NCI-H2029 treated with DMSO at 0.1 percent for 48 hours (cell line): Measurements from ENCODE around the gene OLFML2B.

ENCODE experiments used
- DNase-seq: peaks from one replicate; lab custom pipeline; 2025; lab: John Stamatoyannopoulos, UW

The OLFML2B gene

GRCh38 chr1:162006081-162006480 is 17.6 kb downstream of the OLFML2B start:
- no peak for DNase-seq

GRCh38 chr1:162004441-162004950 is 19.2 kb downstream of the OLFML2B start:
- DNase-seq = no peak

DNA sequence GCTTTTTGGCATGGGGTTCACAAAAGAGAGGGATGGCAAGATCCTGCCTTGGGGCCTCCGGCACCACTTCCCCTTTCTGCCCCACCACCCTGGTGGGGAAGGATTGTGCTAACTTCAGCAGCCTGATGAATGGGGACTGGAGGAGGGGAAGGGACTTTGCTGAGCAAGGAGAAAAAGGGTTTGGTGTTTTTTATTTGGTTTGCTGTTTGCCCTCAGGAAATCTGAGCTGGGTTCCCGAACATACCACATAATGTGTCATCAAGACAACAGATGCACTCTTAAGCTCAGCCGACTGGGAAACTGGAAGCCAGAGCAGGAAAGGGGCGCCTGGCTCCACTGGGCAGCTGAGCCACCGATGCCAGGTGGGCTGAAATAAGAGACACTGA is 19.8 kb downstream of the OLFML2B start:
- peak; percentile 16 for DNase-seq

DNA sequence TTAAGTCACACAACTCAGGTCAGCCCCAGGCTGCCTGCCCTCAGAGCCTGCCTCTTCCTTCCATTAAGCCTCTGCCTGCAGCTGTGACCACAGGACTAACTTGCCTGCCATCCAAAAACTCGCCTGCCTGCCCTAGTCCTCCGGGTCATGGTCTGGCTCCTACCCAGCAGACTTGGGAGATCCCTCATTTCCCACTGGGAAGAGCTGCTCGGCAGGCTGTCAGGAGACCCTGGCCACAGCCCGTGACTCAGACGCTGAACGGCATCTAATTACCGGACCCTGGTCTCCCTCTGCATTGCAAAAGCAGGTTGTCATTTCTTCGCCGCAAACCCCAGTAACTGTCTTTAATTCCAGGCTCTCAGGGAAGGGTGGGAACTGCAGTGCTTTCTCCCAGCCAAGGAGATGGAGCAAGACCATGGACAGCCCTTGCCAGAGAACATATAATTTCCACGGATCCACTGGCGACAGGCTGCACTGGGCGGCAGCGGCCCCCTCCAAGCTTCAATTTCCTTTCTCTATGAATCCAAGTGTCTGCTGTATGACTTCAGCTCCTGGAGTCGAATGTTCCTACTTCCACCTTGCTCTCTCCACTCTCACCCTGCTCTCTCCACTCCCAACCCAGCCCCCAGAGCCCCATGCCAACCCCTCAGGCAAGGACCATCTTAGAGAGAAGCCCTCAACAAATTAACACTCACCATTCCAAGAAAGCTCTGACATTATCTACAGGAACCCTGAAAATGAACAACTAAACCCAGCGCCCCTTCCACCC is 20.4 kb downstream of the OLFML2B start:
- DNase-seq = no peak

- no peak for DNase-seq
Observed at GRCh38 chr1:162000053-162000420, 23.6 kb downstream of the OLFML2B start.

DNA sequence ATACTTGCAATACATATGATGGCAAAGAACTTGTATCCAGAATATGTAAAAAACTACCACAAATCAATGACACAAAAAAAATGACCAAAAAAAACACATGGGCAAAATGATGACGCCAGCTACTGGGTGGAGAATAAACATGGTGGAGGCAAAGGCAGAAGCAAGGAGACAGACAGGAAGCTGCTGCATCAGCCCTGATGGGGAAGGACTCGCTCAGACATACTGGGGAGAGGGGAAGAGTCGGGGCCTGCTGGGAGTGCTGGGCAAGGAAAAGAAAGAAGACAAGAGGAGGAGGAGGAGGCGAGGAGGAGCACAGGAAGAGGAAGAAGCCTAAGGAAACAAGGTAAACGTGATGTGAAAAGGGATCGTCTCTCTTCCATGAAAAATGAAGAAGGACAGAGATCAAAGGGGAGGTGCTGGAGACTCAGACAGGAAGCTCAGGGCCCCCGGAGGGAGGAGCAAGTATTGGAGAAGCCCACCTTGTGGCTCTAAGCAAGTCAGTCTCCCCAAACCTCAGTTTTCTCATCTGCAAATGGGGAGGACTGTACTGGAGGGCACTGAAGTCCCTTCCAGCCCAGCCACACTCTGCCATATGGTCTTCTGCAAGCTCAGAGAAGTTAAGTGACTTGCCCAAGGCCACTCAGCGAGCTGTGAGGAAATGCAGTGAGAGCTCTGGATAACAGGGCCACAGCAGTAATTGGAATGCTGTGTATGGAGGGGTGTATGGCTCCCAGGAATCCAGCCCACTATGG is 24.2 kb downstream of the OLFML2B start:
- DNase-seq = no peak

GRCh38 chr1:161998811-161999210 is 24.9 kb downstream of the OLFML2B start:
- no peak for DNase-seq

GRCh38 chr1:161997152-161997551 is 26.5 kb downstream of the OLFML2B start:
- DNase-seq = no peak

GRCh38 chr1:161994175-161994668 is 29.4 kb downstream of the OLFML2B start:
- DNase-seq = no peak

DNA sequence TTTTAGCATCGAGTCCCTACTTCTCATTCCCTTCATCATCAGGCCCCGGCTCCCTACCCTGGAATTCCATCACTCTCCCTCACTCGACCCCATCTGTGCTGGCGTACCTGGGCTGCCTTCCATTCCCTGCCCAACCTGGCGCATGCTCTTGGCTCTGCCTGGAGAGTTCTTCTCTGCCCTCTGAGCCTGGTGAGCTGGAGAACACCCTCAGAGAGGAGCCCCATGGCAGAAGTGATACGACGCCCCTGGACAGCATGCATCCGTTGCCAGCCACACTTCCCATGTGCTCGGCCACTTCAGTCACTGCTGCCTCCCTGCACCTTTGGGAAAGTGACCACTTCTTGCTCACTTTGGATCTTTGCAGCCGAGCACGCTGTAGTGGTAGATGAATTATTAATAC is 30.1 kb downstream of the OLFML2B start:
- no peak for DNase-seq

DNA sequence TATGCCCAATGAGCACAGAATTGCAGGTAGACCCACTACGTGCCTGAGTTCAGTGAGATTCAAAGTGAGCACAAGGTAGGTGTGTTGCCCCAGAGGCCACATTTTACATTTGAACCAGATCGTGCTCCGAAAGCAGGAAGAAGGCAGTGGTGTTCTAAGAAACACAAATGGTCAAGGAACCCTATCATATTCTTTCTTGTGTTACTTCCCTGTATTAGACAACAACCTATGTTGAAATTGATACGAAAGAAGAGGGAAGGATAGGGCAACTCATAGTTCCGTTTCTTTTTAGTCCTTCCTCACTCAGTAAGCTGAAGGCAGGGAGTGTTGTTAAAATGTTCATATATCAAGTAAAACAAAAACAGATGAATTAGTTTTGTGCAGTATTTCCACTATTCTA is 33.9 kb downstream of the OLFML2B start:
- DNase-seq = no peak

GRCh38 chr1:161989108-161989507 is 34.6 kb downstream of the OLFML2B start:
- DNase-seq = no peak

DNA sequence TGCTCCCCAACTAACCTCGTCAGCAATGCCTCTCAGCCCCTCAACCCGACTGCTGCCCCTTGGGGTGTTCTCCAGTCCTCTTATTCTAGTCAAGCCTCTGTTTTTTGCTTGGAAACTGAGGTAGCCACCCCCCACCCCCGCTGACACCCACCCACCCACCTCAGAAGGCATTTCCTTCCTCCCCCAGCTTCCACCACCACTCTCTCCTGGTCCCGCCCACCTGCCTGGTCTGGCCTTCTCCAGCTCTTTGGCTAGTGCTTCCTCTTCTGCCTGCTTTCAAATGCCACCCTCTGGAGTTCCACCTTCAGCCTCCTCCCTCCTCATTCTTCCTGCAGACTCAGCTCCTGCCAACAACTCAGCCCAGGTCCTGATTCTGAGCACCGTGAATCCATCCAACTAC is 35.3 kb downstream of the OLFML2B start:
- no peak for DNase-seq

- DNase-seq = no peak
Observed at GRCh38 chr1:161987872-161988271, 35.8 kb downstream of the OLFML2B start.

GRCh38 chr1:161987303-161987702 is 36.4 kb downstream of the OLFML2B start:
- DNase-seq = no peak

GRCh38 chr1:161986328-161986727 is 37.3 kb downstream of the OLFML2B start:
- DNase-seq = no peak

DNA sequence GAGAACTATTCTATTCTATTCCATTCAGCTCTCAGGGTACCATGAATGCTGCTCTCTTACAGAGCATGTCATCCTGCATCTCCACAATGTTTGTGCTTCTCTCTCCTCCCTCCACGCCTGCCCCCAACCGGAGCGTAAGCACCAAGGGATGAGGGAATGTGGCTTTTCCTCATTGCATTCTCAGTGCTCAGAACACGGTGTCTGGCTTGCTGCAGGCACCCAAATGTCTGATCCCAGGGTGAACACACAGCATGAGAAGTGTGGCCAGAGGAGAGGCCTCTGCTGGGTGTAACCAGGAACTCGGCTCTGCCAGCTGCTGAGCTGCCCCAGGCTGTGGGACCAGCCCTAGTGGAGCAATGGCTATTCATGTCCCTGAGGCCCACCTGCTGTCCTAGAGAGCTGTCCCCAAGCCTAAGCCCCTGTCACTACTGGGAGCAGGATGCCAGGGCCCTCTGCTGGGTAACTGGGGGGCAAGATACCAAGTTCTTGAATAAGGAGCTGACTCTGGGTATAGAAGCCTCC is 38.3 kb downstream of the OLFML2B start:
- DNase-seq = no peak

GRCh38 chr1:161983725-161984124 is 39.9 kb downstream of the OLFML2B start:
- no peak for DNase-seq

GRCh38 chr1:161982917-161983316 is 40.8 kb downstream of the OLFML2B start:
- no peak for DNase-seq

DNA sequence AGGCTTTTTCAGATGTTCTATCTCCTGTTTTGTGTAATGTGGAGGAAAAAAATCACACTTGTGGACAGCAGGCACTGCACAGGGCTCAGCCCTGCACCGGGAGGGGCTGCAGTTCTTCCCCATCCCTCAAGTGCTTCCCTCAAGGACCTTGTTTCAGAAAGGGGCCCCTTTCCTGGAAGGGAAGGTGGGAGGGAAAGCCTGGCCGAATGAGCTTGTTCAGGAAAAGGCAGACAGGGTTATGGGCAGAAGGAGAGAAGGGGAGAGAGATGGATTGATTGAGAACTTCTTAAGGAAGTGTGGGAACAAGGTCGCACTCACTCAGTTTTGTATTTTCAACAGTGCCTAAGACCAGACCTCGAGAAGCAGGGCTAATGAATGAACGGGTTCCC is 41.2 kb downstream of the OLFML2B start:
- no peak for DNase-seq

DNA sequence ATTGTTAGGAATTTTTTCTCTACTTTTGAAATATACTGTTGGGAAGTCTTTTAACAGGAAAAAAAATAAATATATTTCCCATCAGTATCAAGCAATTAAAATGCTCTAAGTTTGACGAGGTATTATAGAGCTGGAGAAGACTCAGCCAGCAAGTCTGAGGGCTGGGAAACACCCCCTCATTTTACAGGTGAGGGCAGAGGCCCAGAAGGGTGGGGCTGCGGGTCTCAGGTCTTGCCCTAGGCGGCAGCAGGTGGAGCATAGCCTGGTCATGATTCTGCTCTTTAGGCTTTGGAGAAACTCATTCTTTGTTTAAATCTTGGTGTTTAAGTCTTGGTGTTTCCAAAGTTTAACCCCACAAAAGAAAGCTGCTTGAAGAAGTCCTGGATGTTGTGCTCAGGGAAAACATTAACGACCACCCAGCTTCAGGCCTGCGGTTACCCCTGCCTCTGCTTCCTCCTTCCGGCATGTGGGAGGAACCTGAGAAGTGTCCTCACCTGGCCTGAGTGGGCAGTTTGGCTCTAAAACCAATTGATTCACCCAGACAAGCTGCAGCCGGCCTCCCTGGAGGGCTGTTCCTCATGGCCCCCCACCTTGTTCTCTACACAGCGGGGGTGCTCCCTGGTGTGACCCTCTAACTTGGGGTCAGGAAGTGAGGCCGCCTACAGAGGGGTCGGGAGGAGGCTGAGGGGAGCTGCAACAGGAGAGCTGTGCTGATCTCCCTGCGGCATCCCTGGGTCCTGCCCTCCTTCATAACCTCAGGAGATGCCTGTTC is 41.7 kb downstream of the OLFML2B start:
- no peak for DNase-seq

- no peak for DNase-seq
Observed at GRCh38 chr1:161981126-161981525, 42.5 kb downstream of the OLFML2B start.
